Mesothelial cell of epicardium (in vitro differentiated cells): ENCODE measurements around the gene E2F2. TPM values are rescaled to one million over a fixed set of nuclear protein-coding genes. Genes with fewer than 3 reads are reported as not detected.

Source experiments
- DNase-seq, 2 experiments: peaks; one replicate each; pipeline ENCODE4 v3.0.0; 2021; ENCODE audit warnings: low spot score in 2 of 2; ENCODE audit not compliant: unreplicated experiment in 2 of 2
- H3K27ac Mint-ChIP-seq: 2 replicates; pipeline ENCODE4 v1.8.0; 2021; ENCODE audit warnings: mixed read lengths
- H3K27me3 Mint-ChIP-seq: 2 replicates; pipeline ENCODE4 v1.8.0; 2021; ENCODE audit warnings: low read depth, mixed read lengths
- H3K36me3 Mint-ChIP-seq: 2 replicates; pipeline ENCODE4 v1.8.0; 2021; ENCODE audit warnings: mixed read lengths
- H3K4me1 Mint-ChIP-seq: 2 replicates; pipeline ENCODE4 v1.8.0; 2021; ENCODE audit warnings: mixed read lengths
- H3K4me3 Mint-ChIP-seq: 2 replicates; pipeline ENCODE4 v1.8.0; 2021; ENCODE audit warnings: mild to moderate bottlenecking, moderate library complexity, mixed read lengths
- H3K9me3 Mint-ChIP-seq: 2 replicates; pipeline ENCODE4 v1.8.0; 2021; ENCODE audit warnings: mixed read lengths
- total RNA-seq: library from RNA; stranded (reverse); gene quantifications from 3 replicates; pipeline ENCODE4 v1.2.1, GENCODE V29; 2021
- TF ChIP-seq, protein P1 (sequence below): fragments of 200-600 bp; sonication (generic); IDR thresholded peaks from one replicate; pipeline ENCODE4 v1.5.0; 2021; ENCODE audit warnings: antibody characterized with exemption; ENCODE audit not compliant: unreplicated experiment

E2F2 gene
- total RNA-seq, 1 donor from 2014 or later, result 4.8 TPM

DNA sequence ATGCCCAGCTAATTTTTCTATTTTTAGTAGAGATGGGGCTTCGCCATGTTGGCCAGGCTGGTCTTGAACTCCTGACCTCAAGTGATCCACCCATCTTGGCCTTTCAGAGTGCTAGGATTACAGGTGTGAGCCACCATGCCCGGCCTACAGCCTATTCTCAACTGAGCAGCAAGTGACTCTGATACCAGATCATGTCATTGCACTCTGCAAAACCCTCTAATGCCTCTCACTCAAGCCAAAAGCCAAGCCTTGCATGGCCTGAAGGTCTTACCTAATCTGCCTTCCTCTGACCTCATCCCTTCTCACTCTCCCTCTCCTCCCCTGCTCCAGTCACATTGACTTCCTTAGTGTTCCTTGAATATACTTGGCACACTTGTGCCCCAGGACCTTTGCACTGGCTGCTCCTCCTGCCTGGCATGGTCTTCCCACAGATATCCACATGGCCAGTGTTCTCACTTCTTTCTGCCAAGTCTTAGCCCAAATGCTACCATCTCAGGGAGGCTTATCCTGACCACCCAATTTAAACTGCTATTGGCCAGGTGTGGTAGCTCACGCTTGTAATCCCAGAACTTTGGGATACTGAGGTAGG is 38.8 kb downstream of the E2F2 start:
- Mint-ChIP-seq H3K9me3 (no peaks in the 10 kb centered on the region), H3K27ac (no peak overlapping the region), H3K4me1 (no peaks in the 10 kb centered on the region), H3K27me3 (peaks cover 8% of the 10 kb centered on the region), H3K4me3 (no peak overlapping the region), H3K36me3 (no peaks in the 10 kb centered on the region)
- no peak for DNase-seq
- TF ChIP-seq, protein P1, sequence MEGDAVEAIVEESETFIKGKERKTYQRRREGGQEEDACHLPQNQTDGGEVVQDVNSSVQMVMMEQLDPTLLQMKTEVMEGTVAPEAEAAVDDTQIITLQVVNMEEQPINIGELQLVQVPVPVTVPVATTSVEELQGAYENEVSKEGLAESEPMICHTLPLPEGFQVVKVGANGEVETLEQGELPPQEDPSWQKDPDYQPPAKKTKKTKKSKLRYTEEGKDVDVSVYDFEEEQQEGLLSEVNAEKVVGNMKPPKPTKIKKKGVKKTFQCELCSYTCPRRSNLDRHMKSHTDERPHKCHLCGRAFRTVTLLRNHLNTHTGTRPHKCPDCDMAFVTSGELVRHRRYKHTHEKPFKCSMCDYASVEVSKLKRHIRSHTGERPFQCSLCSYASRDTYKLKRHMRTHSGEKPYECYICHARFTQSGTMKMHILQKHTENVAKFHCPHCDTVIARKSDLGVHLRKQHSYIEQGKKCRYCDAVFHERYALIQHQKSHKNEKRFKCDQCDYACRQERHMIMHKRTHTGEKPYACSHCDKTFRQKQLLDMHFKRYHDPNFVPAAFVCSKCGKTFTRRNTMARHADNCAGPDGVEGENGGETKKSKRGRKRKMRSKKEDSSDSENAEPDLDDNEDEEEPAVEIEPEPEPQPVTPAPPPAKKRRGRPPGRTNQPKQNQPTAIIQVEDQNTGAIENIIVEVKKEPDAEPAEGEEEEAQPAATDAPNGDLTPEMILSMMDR, result no peak

DNA sequence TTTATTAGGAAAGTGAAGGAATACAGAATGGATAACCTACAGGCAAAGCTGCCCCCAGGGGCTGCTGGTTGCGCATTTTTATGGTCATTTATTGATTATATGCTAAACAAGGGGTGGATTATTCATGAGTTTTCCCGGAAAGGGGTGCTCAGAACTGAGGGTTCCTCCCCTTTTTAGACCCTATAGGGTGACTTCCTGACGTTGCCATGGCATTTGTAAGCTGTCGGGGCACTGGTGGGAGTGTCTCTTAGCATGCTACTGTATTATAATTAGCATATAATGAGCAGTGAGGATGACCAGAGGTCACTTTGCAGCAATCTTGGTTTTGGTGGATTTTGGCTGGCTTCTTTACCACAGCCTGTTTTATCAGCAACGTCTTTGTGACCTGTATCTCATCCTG is 41.2 kb downstream of the E2F2 start:
- no peak for DNase-seq
- Mint-ChIP-seq H3K4me3 (no peak overlapping the region), H3K4me1 (peaks cover 1% of the 10 kb centered on the region), H3K36me3 (no peaks in the 10 kb centered on the region), H3K9me3 (no peaks in the 10 kb centered on the region), H3K27ac (no peak overlapping the region), H3K27me3 (peaks cover 8% of the 10 kb centered on the region)
- TF ChIP-seq, protein P1, result no peak

DNA sequence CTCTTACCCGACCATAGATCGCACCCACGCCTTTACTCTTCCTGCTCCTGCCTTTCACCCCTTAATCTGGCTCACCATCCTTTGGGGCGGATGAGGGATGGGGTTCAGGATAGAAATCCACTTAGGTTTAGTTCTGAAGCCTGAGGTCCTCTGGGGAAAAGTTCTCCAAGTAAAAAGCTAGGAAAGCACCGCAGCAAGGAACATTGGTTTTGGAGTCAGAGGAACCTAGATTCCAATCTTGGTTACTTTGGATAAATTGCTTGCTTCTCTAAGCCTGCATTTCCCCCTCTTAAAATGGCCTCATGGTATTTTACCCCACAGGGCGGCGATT is 46.1 kb downstream of the E2F2 start:
- H3K27me3 Mint-ChIP-seq, result no peaks in the 10 kb centered on the region
- peaks cover 26% of the 10 kb centered on the region for H3K4me1 Mint-ChIP-seq
- TF ChIP-seq, protein P1, result no peak
- H3K36me3 Mint-ChIP-seq, result no peaks in the 10 kb centered on the region
- no peak for DNase-seq
- no peaks in the 10 kb centered on the region for H3K9me3 Mint-ChIP-seq
- H3K27ac Mint-ChIP-seq, result peak overlapping the region; percentile 90
- H3K4me3 Mint-ChIP-seq, result peak overlapping the region; percentile 77

DNA sequence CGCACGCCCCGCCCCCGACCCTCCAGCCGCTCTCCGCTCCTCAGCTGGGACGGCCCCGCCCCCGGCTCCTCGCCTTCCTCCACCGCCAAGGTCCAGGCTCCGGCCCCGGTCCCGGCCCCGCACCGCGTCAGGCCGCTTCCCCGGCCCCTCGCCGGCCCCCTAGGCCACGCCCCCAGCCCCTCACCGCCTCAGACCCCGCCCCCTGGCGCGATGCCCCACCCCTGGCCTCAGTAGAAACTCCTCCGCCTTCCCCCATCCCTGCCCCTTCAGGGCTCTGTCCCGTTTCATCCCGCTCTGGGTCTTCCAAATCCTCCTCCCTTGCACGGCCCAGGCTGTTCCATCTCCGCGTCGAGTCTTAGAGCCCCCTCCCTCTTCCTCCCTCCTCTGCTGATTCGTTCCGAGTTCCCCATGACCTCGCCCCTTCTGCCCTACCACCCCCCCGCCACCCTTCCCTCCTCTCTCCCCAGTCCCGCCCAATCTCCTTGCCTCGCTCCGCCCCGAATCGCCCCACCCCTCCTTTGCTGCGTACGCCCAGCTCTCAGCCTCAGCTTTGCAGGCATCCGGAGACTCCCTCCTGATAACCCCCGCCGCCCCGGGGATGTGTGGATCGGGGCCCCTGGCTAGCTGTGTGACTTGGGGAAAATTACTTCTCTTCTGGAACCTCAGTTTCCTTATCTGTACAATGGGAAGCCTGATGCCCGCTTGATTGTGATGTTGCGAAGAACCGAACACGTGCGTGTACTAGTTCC is 46.6 kb downstream of the E2F2 start:
- TF ChIP-seq, protein P1, result no peak

DNA sequence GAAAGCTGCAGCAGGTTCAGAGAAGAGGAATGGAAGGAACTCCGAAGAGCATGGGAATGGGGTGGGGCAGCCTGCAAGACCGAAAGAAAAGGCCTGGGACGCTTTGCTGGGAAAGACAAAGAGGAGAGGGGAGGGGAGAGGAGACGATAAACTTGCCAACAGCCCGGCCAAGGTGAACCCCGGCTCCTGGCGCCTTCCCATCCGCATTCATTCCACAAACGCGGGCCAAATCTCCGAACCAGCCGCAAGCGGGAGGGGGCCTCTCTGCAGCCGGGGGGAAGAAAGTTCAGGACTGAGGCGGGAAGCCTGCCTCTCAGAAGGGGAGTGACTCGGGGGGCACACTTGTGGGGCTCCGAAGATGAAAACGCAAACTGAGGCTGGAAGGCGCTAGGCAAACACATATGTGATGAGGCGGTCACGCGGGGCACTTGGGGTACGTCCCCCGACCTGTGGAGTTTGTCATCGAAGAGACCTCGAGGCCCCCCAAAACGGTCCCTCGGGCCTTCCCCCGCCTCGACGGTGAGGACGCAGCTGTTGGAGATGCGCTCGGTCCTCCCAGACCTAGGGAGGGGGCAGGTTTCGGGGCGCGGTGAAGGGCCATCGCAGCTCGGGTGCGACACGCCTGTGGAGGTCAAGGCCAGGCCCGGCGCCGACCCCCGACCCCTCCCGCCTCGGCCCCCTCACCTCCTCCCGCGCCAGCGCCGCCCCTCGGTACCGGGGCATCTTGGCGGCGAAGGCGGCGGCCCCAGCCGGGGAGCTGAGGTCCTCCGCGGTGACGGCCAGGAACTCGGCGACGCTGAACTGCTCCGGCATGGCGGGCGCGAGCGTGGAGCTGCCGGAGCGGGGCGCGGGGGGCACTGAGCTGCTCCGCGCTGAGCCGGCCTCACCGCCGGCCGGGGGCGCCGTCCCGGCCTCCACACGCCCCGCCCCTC is 47.4 kb downstream of the E2F2 start, which contains the start of gene ASAP3:
ASAP3 (minus strand) TSS at position 859 of the 932 bp plus-strand sequence; CDS start at position 813, 46 bp downstream.
- peaks cover 34% of the 10 kb centered on the region for H3K4me1 Mint-ChIP-seq
- no peaks in the 10 kb centered on the region for H3K27me3 Mint-ChIP-seq
- peak; percentile 32 to 64 for DNase-seq
- peak within 1 kb of the TSS; percentile 96 for H3K27ac Mint-ChIP-seq
- no peaks in the 10 kb centered on the region for H3K9me3 Mint-ChIP-seq
- H3K4me3 Mint-ChIP-seq, result peak within 1 kb of the TSS; percentile 97
- H3K36me3 Mint-ChIP-seq, result no peaks in the 10 kb centered on the region
- TF ChIP-seq, protein P1, result no peak

More for the DNA sequence above, 46.6 kb downstream of the E2F2 start:
- Mint-ChIP-seq H3K4me1 (peaks cover 28% of the 10 kb centered on the region), H3K9me3 (no peaks in the 10 kb centered on the region), H3K36me3 (no peaks in the 10 kb centered on the region), H3K27me3 (no peaks in the 10 kb centered on the region), H3K27ac (peak overlapping the region; percentile 90), H3K4me3 (peak overlapping the region; percentile 77)
- peak; percentile 90 to 92 for DNase-seq
